Measurements from ENCODE around the gene BRD3. TPM values are rescaled to one million over a fixed set of nuclear protein-coding genes. Genes with fewer than 3 reads are reported as not detected.

BRD3 gene
- total RNA-seq, 6 donors from 2014 or later = 20.2 to 87.7 (median 44.3) TPM

GRCh38 chr9:134061019-134061687 is 6.7 kb downstream of the BRD3 start:
- peak in 1 of 2 donors; percentile 42 for DNase-seq
- H3K27me3 ChIP-seq = no peaks in the 10 kb centered on the region
- H3K9me3 ChIP-seq = no peaks in the 10 kb centered on the region
- peaks cover 75 to 99% (median 81%) of the 10 kb centered on the region in 4 donors for H3K4me1 ChIP-seq
- H3K36me3 ChIP-seq = no peaks in the 10 kb centered on the region
- no peak overlapping the region for H3K27ac ChIP-seq
- no peak for ATAC-seq (ENCODE audit: low FRiP score in 2 of 2)
- no peak overlapping the region for H3K4me3 ChIP-seq
- no peak for TF ChIP-seq POLR2A (IDR thresholded peaks at IDR 0.05)
- no peak for TF ChIP-seq POLR2AphosphoS5 (IDR thresholded peaks at IDR 0.05)
- TF ChIP-seq EP300 (IDR thresholded peaks at IDR 0.05) = no peak
- no peak for TF ChIP-seq CTCF (IDR thresholded peaks at IDR 0.05)
- WGBS, 2 donors = 93 to 100% methylated on average over 2 to 4 of the region's 4 CpGs

GRCh38 chr9:134060546-134060945 is 7.3 kb downstream of the BRD3 start:
- ATAC-seq (ENCODE audit: low FRiP score in 2 of 2) (no peak), DNase-seq (no peak)
- H3K4me1 ChIP-seq = peaks cover 76 to 99% (median 81%) of the 10 kb centered on the region in 4 donors
- H3K4me3 ChIP-seq = no peak overlapping the region
- H3K27ac ChIP-seq = peak overlapping the region in 1 of 4 donors; percentile 15
- TF ChIP-seq POLR2AphosphoS5 (IDR thresholded peaks at IDR 0.05) = no peak
- no peak for TF ChIP-seq POLR2A (IDR thresholded peaks at IDR 0.05)
- no peak for TF ChIP-seq EP300 (IDR thresholded peaks at IDR 0.05)
- no peak for TF ChIP-seq CTCF (IDR thresholded peaks at IDR 0.05)
- no peaks in the 10 kb centered on the region for H3K27me3 ChIP-seq
- 73 to 81% methylated on average over 3 to 4 of the region's 4 CpGs for WGBS, 2 donors
- no peaks in the 10 kb centered on the region for H3K36me3 ChIP-seq
- no peaks in the 10 kb centered on the region for H3K9me3 ChIP-seq

GRCh38 chr9:134059661-134060395 is 8.0 kb downstream of the BRD3 start:
- DNase-seq (peak; percentile 45 to 53), ATAC-seq (ENCODE audit: low FRiP score in 2 of 2) (peak in 1 of 2 donors; percentile 56)
- Histone ChIP-seq H3K27me3 (no peaks in the 10 kb centered on the region), H3K36me3 (no peaks in the 10 kb centered on the region), H3K9me3 (no peaks in the 10 kb centered on the region), H3K4me3 (no peak overlapping the region), H3K27ac (peak overlapping the region in 1 of 4 donors; percentile 61), H3K4me1 (peaks cover 75 to 99% (median 80%) of the 10 kb centered on the region in 4 donors)
- TF ChIP-seq EP300 (IDR thresholded peaks at IDR 0.05) = no peak
- TF ChIP-seq CTCF (IDR thresholded peaks at IDR 0.05) = no peak
- no peak for TF ChIP-seq POLR2A (IDR thresholded peaks at IDR 0.05)
- TF ChIP-seq POLR2AphosphoS5 (IDR thresholded peaks at IDR 0.05) = no peak
- WGBS, 2 donors = 64 to 71% methylated on average over 10 to 17 of the region's 17 CpGs

- 84 to 85% methylated on average over 13 to 16 of the region's 16 CpGs for WGBS, 2 donors
- Histone ChIP-seq H3K4me3 (no peak overlapping the region), H3K4me1 (peaks cover 70 to 98% (median 76%) of the 10 kb centered on the region in 4 donors), H3K27me3 (no peaks in the 10 kb centered on the region), H3K27ac (peak overlapping the region in 1 of 4 donors; percentile 61), H3K9me3 (no peaks in the 10 kb centered on the region), H3K36me3 (no peaks in the 10 kb centered on the region)
- DNase-seq (peak in 1 of 2 donors; percentile 46), ATAC-seq (ENCODE audit: low FRiP score in 2 of 2) (no peak)
- TF ChIP-seq POLR2AphosphoS5 (IDR thresholded peaks at IDR 0.05) (no peak), CTCF (IDR thresholded peaks at IDR 0.05) (no peak), EP300 (IDR thresholded peaks at IDR 0.05) (no peak), POLR2A (IDR thresholded peaks at IDR 0.05) (no peak)
Observed at GRCh38 chr9:134059188-134059641, 8.6 kb downstream of the BRD3 start.
